HAP-1 (cell line): ENCODE results near the gene SPATA12.

Experiments
- DNase-seq, 2 experiments: peaks; one replicate each; pipeline ENCODE4 v3.0.0-alpha.2; 2016 to 2020; ENCODE audit warnings: low spot score in 2 of 2
- H3K27me3 ChIP-seq: fragments of 250-450 bp; sonication (Bioruptor Pico); 2 replicates; pipeline ENCODE4 v1.5.1; 2020; ENCODE audit warnings: low read depth, mild to moderate bottlenecking, moderate library complexity
- H3K36me3 ChIP-seq: fragments of 250-450 bp; sonication (Bioruptor Pico); replicated peaks from 2 replicates; pipeline ENCODE4 v1.5.1; 2020; ENCODE audit warnings: mild to moderate bottlenecking
- H3K4me1 ChIP-seq: fragments of 250-450 bp; sonication (Bioruptor Pico); 2 replicates; pipeline ENCODE4 v1.5.1; 2020; ENCODE audit warnings: mild to moderate bottlenecking
- H3K4me3 ChIP-seq: fragments of 250-450 bp; sonication (Bioruptor Pico); 2 replicates; pipeline ENCODE4 v1.5.1; 2020; ENCODE audit warnings: mild to moderate bottlenecking, moderate library complexity
- H3K9me3 ChIP-seq: fragments of 250-450 bp; sonication (Bioruptor Pico); 2 replicates; pipeline ENCODE4 v1.5.1; 2020; ENCODE audit warnings: mild to moderate bottlenecking, moderate library complexity
- in situ Hi-C: fragments of 300-500 bp; cut with MboI; formaldehyde crosslinking; loops from 3 replicates; pipeline ENCODE4 v1.14.3; 2020; ENCODE audit warnings: low sequenced_read_pairs, inconsistent platforms, mixed read lengths

Gene SPATA12

GRCh38 chr3:57036952-57037351 lies 23.5 kb upstream of the SPATA12 start:
- in situ Hi-C loops: no loop called here
- H3K27me3 ChIP-seq: no peaks in the 10 kb centered on the region
- H3K4me3 ChIP-seq: no peak overlapping the region
- no peaks in the 10 kb centered on the region for H3K9me3 ChIP-seq
- H3K36me3 ChIP-seq: no peaks in the 10 kb centered on the region
- DNase-seq: no peak
- H3K4me1 ChIP-seq: no peaks in the 10 kb centered on the region

DNA sequence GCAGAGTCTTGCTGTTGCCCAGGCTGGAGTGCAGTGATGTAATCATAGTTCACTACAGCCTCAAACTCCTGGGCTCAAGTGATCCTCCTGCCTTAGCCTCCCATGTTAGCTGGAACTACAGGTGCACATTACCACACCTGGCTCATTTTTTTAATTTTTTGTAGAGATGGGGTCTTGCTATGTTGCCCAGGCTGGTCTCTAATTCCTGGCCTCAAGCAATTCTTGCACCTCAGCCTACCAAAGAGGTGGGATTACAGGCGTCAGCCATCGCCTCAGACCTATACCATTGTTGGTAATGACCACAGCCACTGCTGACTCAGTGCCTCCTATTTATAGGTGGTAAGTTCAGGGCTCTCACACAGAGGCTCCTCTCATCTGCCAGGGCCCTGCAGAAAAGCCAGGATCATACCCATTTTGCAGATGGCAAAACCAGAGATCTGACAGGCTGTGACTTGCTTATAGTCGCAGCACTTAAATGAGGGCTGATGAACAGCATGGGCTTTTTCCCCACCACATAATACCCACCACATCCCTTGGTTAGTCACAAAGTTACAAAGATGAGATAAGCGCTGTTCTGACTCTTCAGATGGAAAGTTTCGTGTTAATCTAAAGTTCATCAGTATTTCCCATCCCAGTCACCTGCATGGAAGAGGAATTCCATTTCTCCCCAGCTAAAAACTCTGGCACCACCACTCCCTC lies 21.8 kb upstream of the SPATA12 start:
- H3K4me1 ChIP-seq: no peaks in the 10 kb centered on the region
- H3K27me3 ChIP-seq: no peaks in the 10 kb centered on the region
- in situ Hi-C loops: no loop called here
- no peak for DNase-seq
- H3K36me3 ChIP-seq: no peaks in the 10 kb centered on the region
- no peak overlapping the region for H3K4me3 ChIP-seq
- no peaks in the 10 kb centered on the region for H3K9me3 ChIP-seq

DNA sequence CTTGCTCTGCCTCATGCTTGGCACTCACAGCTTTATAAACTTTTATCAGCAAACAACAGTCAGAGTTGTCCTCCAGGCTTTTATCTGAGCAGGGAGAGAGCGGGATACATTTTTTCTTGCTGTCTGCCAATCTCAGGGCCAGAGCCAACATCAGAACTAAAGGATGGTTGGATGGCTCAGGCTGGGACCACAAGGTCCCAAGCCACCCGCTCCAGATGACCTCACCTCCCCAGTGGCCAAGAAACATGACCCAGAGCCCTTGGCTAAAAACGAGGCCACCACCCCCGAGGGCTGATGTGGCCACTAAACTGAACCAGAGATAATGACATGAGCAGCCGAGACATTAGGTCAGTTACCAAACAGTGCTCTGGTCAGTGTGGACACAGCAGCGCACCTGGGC lies 18.8 kb upstream of the SPATA12 start:
- no peaks in the 10 kb centered on the region for H3K9me3 ChIP-seq
- DNase-seq: no peak
- H3K27me3 ChIP-seq: no peaks in the 10 kb centered on the region
- no peak overlapping the region for H3K4me3 ChIP-seq
- peaks cover under 1% of the 10 kb centered on the region; the same call in 1 of the 2 replicates for H3K4me1 ChIP-seq
- H3K36me3 ChIP-seq: no peaks in the 10 kb centered on the region
- in situ Hi-C loops: no loop called here

DNA sequence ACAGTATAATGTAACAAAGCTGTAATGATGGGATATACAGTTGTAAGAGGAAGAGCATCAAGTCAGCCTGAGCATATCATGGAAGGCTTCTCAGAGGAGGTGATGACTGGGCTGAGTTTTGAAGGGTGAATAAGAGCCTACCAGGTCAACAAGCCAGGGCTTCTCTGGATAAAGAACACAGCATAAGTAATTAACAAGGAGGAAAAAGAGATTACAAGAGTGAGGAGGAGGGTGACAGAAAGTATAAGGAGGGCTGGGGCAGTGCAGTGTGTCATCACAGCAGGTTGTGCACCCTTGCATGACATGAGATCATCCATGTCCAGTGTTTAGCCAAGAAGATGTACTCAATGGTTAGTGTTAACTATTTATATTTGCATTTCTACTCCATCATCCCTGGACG lies 16.9 kb upstream of the SPATA12 start:
- peaks cover 3% of the 10 kb centered on the region; the same call in 1 of the 2 replicates for H3K4me1 ChIP-seq
- no peaks in the 10 kb centered on the region for H3K9me3 ChIP-seq
- H3K4me3 ChIP-seq: no peak overlapping the region
- in situ Hi-C loops: no loop called here
- H3K36me3 ChIP-seq: no peaks in the 10 kb centered on the region
- no peak for DNase-seq
- no peaks in the 10 kb centered on the region for H3K27me3 ChIP-seq

GRCh38 chr3:57046101-57046765 lies 14.2 kb upstream of the SPATA12 start:
- in situ Hi-C loops: no loop called here
- Histone ChIP-seq H3K4me1 (peaks cover 3% of the 10 kb centered on the region; the same call in 1 of the 2 replicates), H3K9me3 (no peaks in the 10 kb centered on the region), H3K36me3 (no peaks in the 10 kb centered on the region), H3K4me3 (no peak overlapping the region), H3K27me3 (no peaks in the 10 kb centered on the region)
- no peak for DNase-seq

- in situ Hi-C loops: no loop called here
- no peak for DNase-seq
- Histone ChIP-seq H3K4me1 (peaks cover 3% of the 10 kb centered on the region; the same call in 1 of the 2 replicates), H3K36me3 (no peaks in the 10 kb centered on the region), H3K9me3 (no peaks in the 10 kb centered on the region), H3K27me3 (no peaks in the 10 kb centered on the region), H3K4me3 (no peak overlapping the region)
Measured at GRCh38 chr3:57048052-57048671, 12.3 kb upstream of the SPATA12 start.

DNA sequence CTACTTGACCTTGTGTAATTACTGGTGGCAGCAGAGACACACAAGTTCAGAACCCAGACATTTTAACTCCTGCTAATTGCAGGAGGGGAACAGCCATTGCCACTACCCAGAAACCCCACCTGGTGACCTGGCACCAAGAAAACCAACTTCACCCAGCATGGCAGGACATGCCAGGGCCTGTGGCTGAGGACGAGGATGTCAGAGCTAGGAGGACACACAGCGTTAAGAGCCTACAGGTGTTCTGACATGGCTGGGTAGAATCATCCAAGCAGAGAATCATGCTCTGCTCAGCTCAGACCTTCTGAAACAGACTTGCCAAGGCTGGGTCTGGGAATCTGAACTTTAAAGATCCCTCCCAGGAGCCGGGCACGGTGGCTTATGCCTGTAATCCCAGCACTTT lies 11.7 kb upstream of the SPATA12 start:
- Histone ChIP-seq H3K4me1 (peaks cover 3% of the 10 kb centered on the region; the same call in 1 of the 2 replicates), H3K9me3 (no peaks in the 10 kb centered on the region), H3K4me3 (no peak overlapping the region), H3K27me3 (no peaks in the 10 kb centered on the region), H3K36me3 (no peaks in the 10 kb centered on the region)
- DNase-seq: no peak
- in situ Hi-C loops: no loop called here

GRCh38 chr3:57052662-57053061 lies 7.8 kb upstream of the SPATA12 start:
- in situ Hi-C loops: no loop called here
- no peaks in the 10 kb centered on the region for H3K9me3 ChIP-seq
- DNase-seq: no peak

DNA sequence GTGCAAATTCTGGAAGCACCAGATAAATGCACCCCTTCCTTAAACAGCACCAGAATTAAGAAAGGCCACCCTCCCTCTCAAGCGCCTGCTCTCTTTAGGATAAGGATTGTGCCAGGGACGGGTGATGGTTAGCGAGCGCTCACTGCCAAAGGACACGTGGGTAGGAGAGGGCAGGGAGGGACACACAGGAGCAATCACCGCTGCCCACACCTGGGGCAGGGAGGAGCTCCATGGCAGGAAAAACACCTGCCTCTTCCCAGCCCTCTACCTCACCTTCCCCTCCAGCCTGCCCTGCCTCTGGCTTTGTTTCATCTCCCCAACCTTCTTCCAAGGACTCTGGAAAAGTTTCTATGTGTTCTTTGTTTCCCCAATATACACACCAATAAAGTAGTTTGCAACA lies 7.3 kb upstream of the SPATA12 start:
- no peak for DNase-seq
- Histone ChIP-seq H3K4me3 (no peak overlapping the region), H3K36me3 (no peaks in the 10 kb centered on the region), H3K4me1 (no peaks in the 10 kb centered on the region), H3K27me3 (no peaks in the 10 kb centered on the region), H3K9me3 (no peaks in the 10 kb centered on the region)
- in situ Hi-C loops: no loop called here

More at GRCh38 chr3:57052662-57053061, 7.8 kb upstream of the SPATA12 start:
- no peaks in the 10 kb centered on the region for H3K36me3 ChIP-seq
- H3K4me3 ChIP-seq: no peak overlapping the region
- H3K4me1 ChIP-seq: no peaks in the 10 kb centered on the region
- no peaks in the 10 kb centered on the region for H3K27me3 ChIP-seq

DNA sequence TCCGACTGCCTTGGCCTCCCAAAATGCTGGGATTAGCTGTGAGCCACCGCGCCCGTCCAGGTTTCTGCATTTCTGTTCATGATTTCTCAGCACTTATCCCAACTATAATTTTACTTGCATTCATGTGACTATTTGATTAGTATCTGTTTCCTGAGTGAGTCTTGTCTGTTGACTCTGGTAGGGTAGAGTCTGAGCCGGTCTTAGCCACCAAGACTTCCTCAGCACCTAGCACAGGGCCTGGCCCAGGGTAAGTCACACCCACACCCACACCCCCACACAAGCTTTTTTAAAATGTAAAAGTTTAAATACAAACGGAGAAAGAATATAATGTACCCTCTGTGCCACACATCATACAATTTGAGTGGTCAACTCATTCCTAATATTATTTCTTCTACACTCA lies 3.1 kb upstream of the SPATA12 start:
- in situ Hi-C loops: no loop called here
- no peaks in the 10 kb centered on the region for H3K36me3 ChIP-seq
- no peaks in the 10 kb centered on the region for H3K27me3 ChIP-seq
- DNase-seq: no peak
- no peak overlapping the region for H3K4me3 ChIP-seq
- no peaks in the 10 kb centered on the region for H3K9me3 ChIP-seq
- peaks cover 9% of the 10 kb centered on the region for H3K4me1 ChIP-seq

DNA sequence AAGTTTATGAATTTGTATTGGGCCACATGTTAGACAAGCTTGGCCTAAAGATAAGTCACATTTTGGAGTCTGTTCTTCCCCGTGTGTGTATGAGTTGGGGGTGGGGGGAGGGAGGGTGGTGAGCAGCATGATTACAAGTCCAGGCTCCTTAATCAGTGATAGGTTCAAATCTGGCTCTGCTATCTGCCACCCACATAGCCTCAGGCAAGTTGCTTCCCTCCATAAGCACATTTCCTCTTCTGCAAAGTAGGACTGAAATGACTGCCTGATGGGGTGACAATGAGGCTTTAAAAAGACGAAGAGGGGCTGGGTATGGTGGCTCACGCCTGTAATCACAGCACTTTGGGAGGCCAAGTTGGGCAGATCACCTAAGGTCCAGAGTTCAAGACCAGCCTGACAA lies 1.1 kb upstream of the SPATA12 start:
- Histone ChIP-seq H3K27me3 (no peaks in the 10 kb centered on the region), H3K36me3 (no peaks in the 10 kb centered on the region), H3K4me3 (no peak overlapping the region), H3K4me1 (peaks cover 11% of the 10 kb centered on the region), H3K9me3 (no peaks in the 10 kb centered on the region)
- no peak for DNase-seq
- in situ Hi-C loops: no loop called here

DNA sequence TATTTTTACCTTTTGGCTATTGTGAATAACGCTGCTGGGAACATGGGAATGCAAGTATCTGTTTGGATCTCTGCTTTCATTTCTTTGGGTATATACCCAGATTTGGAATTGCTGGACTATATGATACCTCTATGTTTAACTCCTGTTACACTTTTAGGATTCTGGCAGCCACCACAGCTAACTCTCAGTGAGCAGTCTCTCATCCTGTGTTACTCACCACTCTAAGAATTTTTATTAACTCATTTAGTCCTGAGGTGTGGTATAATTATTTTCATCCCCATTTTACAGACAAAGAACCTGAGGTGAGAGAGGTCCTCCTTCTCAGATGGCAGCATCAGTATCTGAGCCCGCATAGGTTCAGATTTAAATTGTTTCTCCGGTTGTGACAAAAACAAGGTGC lies 1.1 kb downstream of the SPATA12 start:
- DNase-seq: no peak
- no peaks in the 10 kb centered on the region for H3K9me3 ChIP-seq
- H3K4me3 ChIP-seq: no peak overlapping the region
- no peaks in the 10 kb centered on the region for H3K27me3 ChIP-seq
- in situ Hi-C loops: no loop called here
- H3K36me3 ChIP-seq: no peaks in the 10 kb centered on the region
- H3K4me1 ChIP-seq: peaks cover 11% of the 10 kb centered on the region

DNA sequence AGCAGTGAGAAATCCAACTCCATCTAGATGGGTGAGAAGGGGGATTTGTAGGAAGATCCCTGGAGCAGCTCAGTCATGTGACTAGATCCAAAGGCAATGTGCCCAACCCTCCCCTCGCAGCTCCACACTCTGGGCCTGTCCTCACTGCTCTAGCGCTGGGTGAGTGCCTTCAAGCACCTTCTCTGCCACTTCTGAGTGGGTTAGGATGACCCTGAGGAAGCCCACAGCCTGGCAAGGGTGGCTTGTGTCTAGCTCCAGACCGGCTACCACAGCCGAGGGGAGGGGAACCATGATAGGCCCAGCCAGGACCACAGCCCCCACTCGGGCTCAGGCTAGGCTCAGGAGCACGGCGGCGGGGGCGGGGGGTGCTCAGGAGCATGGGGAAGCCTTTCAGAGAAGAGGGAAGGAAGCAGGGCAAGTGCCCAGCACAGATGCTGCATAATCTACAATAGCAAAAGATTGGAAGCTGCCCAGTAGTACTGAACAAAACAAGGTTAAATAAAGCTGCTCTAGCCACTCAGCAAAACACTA lies 1.7 kb downstream of the SPATA12 start:
- in situ Hi-C loops: no loop called here
- Histone ChIP-seq H3K36me3 (no peaks in the 10 kb centered on the region), H3K27me3 (no peaks in the 10 kb centered on the region), H3K9me3 (no peaks in the 10 kb centered on the region), H3K4me3 (no peak overlapping the region), H3K4me1 (peaks cover 11% of the 10 kb centered on the region)
- DNase-seq: no peak

DNA sequence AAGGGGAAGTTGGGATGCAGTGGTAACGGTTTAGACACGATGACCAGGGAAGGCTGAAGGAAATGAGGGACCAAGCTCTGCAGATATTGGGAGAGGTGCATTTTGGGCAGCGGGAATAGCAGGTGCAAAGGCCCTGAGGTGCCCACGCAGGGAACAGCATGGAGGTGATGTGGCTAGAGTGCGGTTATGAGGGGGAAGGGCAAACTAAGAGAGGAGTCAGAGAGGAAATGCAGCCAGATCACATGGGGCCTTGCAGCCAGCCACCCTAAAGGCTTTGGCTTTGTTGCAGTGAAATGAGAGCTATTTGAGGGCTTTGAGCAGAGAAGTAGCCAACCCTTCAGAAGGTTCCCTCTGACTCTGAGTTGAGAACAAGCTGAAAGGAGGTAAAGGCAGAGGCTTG lies 2.6 kb downstream of the SPATA12 start:
- in situ Hi-C loops: no loop called here
- H3K4me1 ChIP-seq: peaks cover 14% of the 10 kb centered on the region

More for the DNA sequence above, 2.6 kb downstream of the SPATA12 start:
- no peaks in the 10 kb centered on the region for H3K36me3 ChIP-seq
- H3K4me3 ChIP-seq: no peak overlapping the region
- no peak for DNase-seq
- no peaks in the 10 kb centered on the region for H3K27me3 ChIP-seq
- no peaks in the 10 kb centered on the region for H3K9me3 ChIP-seq
